PFSK-1 (cell line): Measurements from ENCODE around the gene SCUBE1.

ENCODE experiments used
- FOXP2 ChIP-seq: optimal IDR thresholded peaks from 2 replicates; pipeline ENCODE3; 2011; ENCODE audit warnings: borderline replicate concordance, control low read depth, inconsistent platforms; ENCODE audit not compliant: insufficient read depth; ENCODE audit errors: extremely low read length, extremely low read depth
- POLR2AphosphoS5 ChIP-seq: IDR thresholded peaks from 2 replicates; pipeline ENCODE4 v1.6.1; 2012; ENCODE audit warnings: low read depth, mild to moderate bottlenecking, control low read depth, low read length, moderate library complexity
- SIN3A ChIP-seq: IDR thresholded peaks from 2 replicates; pipeline ENCODE4 v1.6.1; 2012; ENCODE audit warnings: mild to moderate bottlenecking, low read length, moderate library complexity, borderline replicate concordance; ENCODE audit not compliant: insufficient read depth
- TAF1 ChIP-seq: IDR thresholded peaks from 2 replicates; pipeline ENCODE4 v1.6.1; 2012; ENCODE audit warnings: low read length, control low read depth, borderline replicate concordance; ENCODE audit not compliant: insufficient read depth
- TF ChIP-seq, protein P1 (sequence below), 2 experiments: IDR thresholded peaks; 2 replicates each; pipeline versions ENCODE4 v1.6.1 to v1.8.0; 2011 to 2012; ENCODE audit warnings: low read depth in 2 of 2, low read length in 2 of 2, control low read depth in 1 of 2, inconsistent platforms in 1 of 2, mild to moderate bottlenecking in 1 of 2, moderate library complexity in 1 of 2; ENCODE audit not compliant: insufficient read depth in 1 of 2

Gene SCUBE1

DNA sequence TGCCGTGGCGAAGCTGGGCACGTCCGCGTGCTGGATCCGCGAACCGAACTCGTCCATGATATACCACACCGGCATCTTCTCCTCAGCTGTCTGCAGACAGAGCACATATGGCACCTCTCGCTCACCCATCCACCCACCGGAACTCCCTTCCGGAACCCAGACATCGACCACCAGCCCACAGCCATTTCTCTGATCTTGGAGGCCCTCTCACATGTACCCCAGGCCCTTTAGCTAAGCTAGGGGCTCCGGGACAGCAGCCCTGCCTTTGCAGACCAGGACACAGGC lies 163.3 kb downstream of the SCUBE1 start:
- TF ChIP-seq TAF1 (no peak), POLR2AphosphoS5 (no peak), FOXP2 (no peak), SIN3A (no peak)
- TF ChIP-seq, protein P1, sequence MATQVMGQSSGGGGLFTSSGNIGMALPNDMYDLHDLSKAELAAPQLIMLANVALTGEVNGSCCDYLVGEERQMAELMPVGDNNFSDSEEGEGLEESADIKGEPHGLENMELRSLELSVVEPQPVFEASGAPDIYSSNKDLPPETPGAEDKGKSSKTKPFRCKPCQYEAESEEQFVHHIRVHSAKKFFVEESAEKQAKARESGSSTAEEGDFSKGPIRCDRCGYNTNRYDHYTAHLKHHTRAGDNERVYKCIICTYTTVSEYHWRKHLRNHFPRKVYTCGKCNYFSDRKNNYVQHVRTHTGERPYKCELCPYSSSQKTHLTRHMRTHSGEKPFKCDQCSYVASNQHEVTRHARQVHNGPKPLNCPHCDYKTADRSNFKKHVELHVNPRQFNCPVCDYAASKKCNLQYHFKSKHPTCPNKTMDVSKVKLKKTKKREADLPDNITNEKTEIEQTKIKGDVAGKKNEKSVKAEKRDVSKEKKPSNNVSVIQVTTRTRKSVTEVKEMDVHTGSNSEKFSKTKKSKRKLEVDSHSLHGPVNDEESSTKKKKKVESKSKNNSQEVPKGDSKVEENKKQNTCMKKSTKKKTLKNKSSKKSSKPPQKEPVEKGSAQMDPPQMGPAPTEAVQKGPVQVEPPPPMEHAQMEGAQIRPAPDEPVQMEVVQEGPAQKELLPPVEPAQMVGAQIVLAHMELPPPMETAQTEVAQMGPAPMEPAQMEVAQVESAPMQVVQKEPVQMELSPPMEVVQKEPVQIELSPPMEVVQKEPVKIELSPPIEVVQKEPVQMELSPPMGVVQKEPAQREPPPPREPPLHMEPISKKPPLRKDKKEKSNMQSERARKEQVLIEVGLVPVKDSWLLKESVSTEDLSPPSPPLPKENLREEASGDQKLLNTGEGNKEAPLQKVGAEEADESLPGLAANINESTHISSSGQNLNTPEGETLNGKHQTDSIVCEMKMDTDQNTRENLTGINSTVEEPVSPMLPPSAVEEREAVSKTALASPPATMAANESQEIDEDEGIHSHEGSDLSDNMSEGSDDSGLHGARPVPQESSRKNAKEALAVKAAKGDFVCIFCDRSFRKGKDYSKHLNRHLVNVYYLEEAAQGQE (IDR thresholded peaks at IDR 0.05; ENCODE audit: insufficient read depth in 1 of 2, low read depth in 2 of 2, low read length in 2 of 2) = no peak

DNA sequence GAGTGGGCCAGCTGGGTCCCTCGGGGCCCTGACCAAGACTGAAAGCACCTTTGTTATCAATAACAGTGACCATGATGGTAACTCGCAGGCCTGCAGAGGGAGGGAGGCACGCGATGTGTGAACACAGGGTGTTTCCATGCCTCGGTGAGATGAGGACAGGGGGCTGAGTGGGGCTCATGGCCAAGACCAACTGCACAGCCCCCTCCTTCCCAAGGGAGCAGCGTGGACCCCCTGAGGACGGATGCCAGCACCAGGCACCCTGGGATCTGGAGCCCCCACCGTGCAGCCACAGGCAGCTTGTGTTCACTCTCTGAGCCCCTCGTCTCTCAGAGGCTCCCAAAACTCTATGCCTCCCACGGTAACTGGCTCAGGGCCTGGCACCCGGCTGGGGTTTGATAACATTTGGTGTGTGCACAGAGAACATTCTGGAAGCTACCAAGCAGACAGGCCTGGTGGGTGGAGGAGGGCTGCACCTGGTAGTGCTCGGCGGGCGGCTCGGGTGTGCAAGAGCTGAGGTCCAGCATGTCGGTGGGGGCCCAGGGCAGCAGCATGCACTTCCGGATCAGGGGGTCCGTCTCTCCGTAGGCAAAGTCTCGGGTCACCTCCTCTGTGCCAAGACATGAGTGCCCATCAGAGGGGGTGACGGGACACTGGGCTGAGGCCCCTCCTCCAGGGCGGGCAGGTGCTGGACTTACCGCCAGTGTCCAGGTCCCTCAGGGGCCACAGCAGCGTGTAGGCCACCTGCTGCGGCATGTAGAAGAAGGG lies 163.8 kb downstream of the SCUBE1 start:
- TF ChIP-seq, protein P1 (IDR thresholded peaks at IDR 0.05; ENCODE audit: insufficient read depth in 1 of 2, low read depth in 2 of 2, low read length in 2 of 2) = no peak
- no peak for TF ChIP-seq FOXP2
- no peak for TF ChIP-seq SIN3A
- no peak for TF ChIP-seq TAF1
- no peak for TF ChIP-seq POLR2AphosphoS5

DNA sequence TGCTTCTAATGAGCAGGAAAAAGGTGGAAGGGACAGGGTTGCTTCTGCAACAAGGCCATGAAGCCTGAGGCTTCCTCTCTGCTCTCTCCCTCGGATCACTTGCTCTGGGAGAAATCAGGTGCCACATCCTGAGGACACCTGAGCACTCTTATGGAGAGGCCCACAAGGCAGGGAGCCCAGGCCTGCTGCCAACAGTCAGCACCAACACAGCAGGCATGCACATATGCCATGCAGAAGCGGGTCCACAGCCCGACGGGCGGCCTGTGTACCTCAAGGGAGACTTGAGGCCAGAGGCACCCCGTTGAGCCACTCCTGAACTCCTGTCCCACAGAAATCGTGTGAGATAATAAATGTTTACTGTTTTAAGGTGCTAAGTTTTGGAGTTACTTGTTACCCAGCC lies 165.7 kb downstream of the SCUBE1 start:
- TF ChIP-seq TAF1 = no peak

DNA sequence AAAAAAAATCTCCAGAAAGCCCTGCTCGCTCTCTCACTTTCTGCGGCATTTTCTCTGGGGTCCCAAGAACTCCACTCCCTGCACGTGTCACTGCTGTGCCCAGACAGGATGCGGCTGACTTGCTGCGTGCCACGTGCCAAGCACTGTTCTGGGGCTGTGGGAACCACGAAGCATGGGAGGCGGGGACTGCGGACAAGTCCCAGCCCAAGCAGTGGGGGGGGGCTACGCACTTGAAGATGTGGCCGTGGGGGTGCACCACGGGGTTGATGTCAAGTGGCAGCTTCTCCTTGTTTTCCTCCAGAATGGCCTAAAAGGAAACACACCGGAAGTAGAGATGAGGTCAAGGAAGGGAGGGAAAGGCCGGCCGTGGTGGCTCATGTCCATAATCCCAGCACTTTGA lies 167.1 kb downstream of the SCUBE1 start:
- TF ChIP-seq SIN3A = no peak
- no peak for TF ChIP-seq FOXP2
- no peak for TF ChIP-seq TAF1
- TF ChIP-seq, protein P1 (IDR thresholded peaks at IDR 0.05; ENCODE audit: insufficient read depth in 1 of 2, low read depth in 2 of 2, low read length in 2 of 2) = no peak
- no peak for TF ChIP-seq POLR2AphosphoS5

DNA sequence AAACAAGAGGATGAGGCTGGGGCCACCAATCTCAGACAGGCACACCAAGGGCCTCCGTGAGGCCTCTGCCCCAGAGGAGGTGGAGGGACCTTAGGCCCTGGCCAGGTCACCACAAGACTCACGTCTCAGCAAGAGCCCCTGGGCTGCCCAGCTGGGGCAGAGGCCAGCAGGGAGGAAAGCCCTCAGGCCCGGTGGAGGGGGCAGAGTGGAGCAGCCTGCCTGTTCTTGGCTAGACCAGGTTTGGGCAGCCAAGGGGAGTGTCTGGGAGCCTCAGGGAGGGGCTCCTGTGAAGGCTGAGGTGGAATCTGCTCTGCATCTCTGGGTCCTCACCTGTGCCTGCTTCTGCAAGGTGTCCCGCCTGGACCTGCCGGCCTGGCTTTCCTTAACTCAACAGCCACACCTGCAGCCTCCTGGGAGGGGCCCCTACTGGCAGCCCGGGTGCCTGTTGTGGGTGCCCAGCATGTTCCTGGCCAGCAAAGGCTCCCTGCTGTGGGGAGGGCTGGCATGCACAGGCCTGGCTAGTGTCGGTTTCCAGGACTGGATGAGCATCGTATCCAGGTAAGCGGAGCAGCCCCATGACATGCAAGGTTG lies 168.1 kb downstream of the SCUBE1 start:
- TF ChIP-seq SIN3A (no peak), POLR2AphosphoS5 (no peak), TAF1 (no peak), FOXP2 (no peak)
- TF ChIP-seq, protein P1 (IDR thresholded peaks at IDR 0.05; ENCODE audit: insufficient read depth in 1 of 2, low read depth in 2 of 2, low read length in 2 of 2) = no peak
